Uterus (tissue), 4 donors: ENCODE measurements around the gene FHIT. TPM values are rescaled to one million over a fixed set of nuclear protein-coding genes. Genes with fewer than 3 reads are reported as not detected.
A peak's percentile ranks its signal among the peaks of the same experiment; 100 is the strongest.

Experiments used
- DNase-seq, 2 donors: peaks; one replicate each; pipeline ENCODE4 v3.0.0-alpha.2; 2019 to 2020
- H3K27ac ChIP-seq, 2 donors: fragments of 200-600 bp; sonication (generic); 1 replicate in 1 of 2; 2 replicates in 1 of 2; pipeline ENCODE4 v1.5.1; 2016 to 2018
- H3K27me3 ChIP-seq, 2 donors: fragments of 200-600 bp; sonication (generic); one replicate each; pipeline ENCODE4 v1.5.1; 2018 to 2019; ENCODE audit warnings: control low read depth in 1 of 2
- H3K36me3 ChIP-seq, 2 donors: fragments of 200-600 bp; sonication (generic); one replicate each; pipeline ENCODE4 v1.5.1; 2019; ENCODE audit warnings: control low read depth in 1 of 2
- H3K4me1 ChIP-seq, 2 donors: fragments of 200-600 bp; sonication (generic); one replicate each; pipeline ENCODE4 v1.5.1; 2018 to 2019; ENCODE audit warnings: control low read depth in 1 of 2
- H3K4me3 ChIP-seq, 2 donors: fragments of 200-600 bp; sonication (generic); 1 replicate in 1 of 2; 2 replicates in 1 of 2; pipeline ENCODE4 v1.5.1; 2018 to 2019; ENCODE audit warnings: mild to moderate bottlenecking in 1 of 2
- H3K9me3 ChIP-seq, 2 donors: fragments of 200-600 bp; sonication (generic); one replicate each; pipeline ENCODE4 v1.5.1; 2019; ENCODE audit warnings: control low read depth in 1 of 2
- CTCF ChIP-seq, 4 experiments: fragments of 200-600 bp in 2 of 4; fragments of 450-650 bp in 2 of 4; sonication (generic) in 2 of 4; IDR thresholded peaks; one replicate each; pipeline ENCODE4 v1.5.1; 2016 to 2019; ENCODE audit warnings: antibody characterized with exemption in 4 of 4, mild to moderate bottlenecking in 2 of 4, moderate library complexity in 1 of 4
- POLR2A ChIP-seq, 2 donors: fragments of 450-650 bp; IDR thresholded peaks; one replicate each; pipeline ENCODE4 v1.6.1; 2016; ENCODE audit warnings: antibody characterized with exemption in 2 of 2, mild to moderate bottlenecking in 1 of 2, moderate library complexity in 1 of 2
- intact Hi-C: fragments of 100-400 bp; cut with DNase I; formaldehyde crosslinking; loops from one replicate; pipeline ENCODE4 v1.15.1; 2023; ENCODE audit warnings: low total_unique reads
- total RNA-seq, 4 donors: library from RNA; depleted of rRNA in 3 of 4; stranded (reverse); fragments of >200 nt in 3 of 4; gene quantifications; one replicate each; pipeline versions ENCODE4 v1.1.0 to v1.2.4, GENCODE V29; 2014 to 2023
- donor health status: DM: yes; HTN: yes; CAD: no.

The FHIT gene
- total RNA-seq, 4 donors from 2014 or later = 1.3 to 15.2 (median 7.3) TPM

- H3K9me3 ChIP-seq = no peaks in the 10 kb centered on the region
- no peak overlapping the region for H3K27ac ChIP-seq
- no peaks in the 10 kb centered on the region for H3K27me3 ChIP-seq
- TF ChIP-seq POLR2A (IDR thresholded peaks at IDR 0.05) = no peak
- TF ChIP-seq CTCF (IDR thresholded peaks at IDR 0.05) = no peak
- no peaks in the 10 kb centered on the region for H3K36me3 ChIP-seq
- H3K4me3 ChIP-seq = no peak overlapping the region
- no peak for DNase-seq
- intact Hi-C loops = no loop called here
- H3K4me1 ChIP-seq = no peaks in the 10 kb centered on the region
Observed at GRCh38 chr3:60364475-60364874, 886.8 kb downstream of the FHIT start.

- no peaks in the 10 kb centered on the region for H3K36me3 ChIP-seq
- H3K27me3 ChIP-seq = no peaks in the 10 kb centered on the region
- H3K4me1 ChIP-seq = no peaks in the 10 kb centered on the region
- H3K9me3 ChIP-seq = no peaks in the 10 kb centered on the region
- no peak for DNase-seq
- TF ChIP-seq POLR2A (IDR thresholded peaks at IDR 0.05) (no peak), CTCF (IDR thresholded peaks at IDR 0.05) (no peak)
- no peak overlapping the region for H3K4me3 ChIP-seq
- intact Hi-C loops = no loop called here
- H3K27ac ChIP-seq = no peak overlapping the region
Observed at GRCh38 chr3:60363817-60364216, 887.4 kb downstream of the FHIT start.

- Histone ChIP-seq H3K4me3 (no peak overlapping the region), H3K27me3 (no peaks in the 10 kb centered on the region), H3K9me3 (no peaks in the 10 kb centered on the region), H3K27ac (no peak overlapping the region), H3K36me3 (no peaks in the 10 kb centered on the region), H3K4me1 (no peaks in the 10 kb centered on the region)
- DNase-seq = no peak
- no peak for TF ChIP-seq POLR2A (IDR thresholded peaks at IDR 0.05)
- TF ChIP-seq CTCF (IDR thresholded peaks at IDR 0.05) = no peak
- intact Hi-C loops = no loop called here
Observed at GRCh38 chr3:60355825-60356224, 895.4 kb downstream of the FHIT start.

- no peak overlapping the region for H3K27ac ChIP-seq
- no peaks in the 10 kb centered on the region for H3K4me1 ChIP-seq
- no peaks in the 10 kb centered on the region for H3K9me3 ChIP-seq
- H3K4me3 ChIP-seq = no peak overlapping the region
- intact Hi-C loops = no loop called here
- TF ChIP-seq POLR2A (IDR thresholded peaks at IDR 0.05) (no peak), CTCF (IDR thresholded peaks at IDR 0.05) (no peak)
- DNase-seq = no peak
- no peaks in the 10 kb centered on the region for H3K27me3 ChIP-seq
- no peaks in the 10 kb centered on the region for H3K36me3 ChIP-seq
Observed at GRCh38 chr3:60351481-60351880, 899.8 kb downstream of the FHIT start.

DNA sequence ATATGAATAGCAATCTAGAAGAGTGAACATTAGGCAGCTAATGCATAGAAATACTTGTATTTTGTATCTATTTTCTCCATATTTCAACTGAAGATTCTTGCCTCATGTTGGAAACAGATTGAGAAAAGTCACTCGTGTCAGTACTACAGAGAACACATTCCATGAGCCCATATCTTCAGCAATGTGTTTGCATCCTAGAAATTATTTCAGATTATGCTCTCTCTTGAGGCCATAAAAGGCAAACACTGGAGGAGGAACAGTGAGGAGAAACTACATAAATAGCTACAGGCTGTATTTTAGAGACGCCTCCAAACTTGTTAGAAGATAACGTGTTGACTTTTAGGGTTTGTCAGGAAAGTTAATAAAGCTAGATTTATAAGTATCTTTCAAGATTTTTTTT, 906.9 kb downstream of the FHIT start:
- DNase-seq = no peak
- intact Hi-C loops = no loop called here
- TF ChIP-seq POLR2A (IDR thresholded peaks at IDR 0.05) (no peak), CTCF (IDR thresholded peaks at IDR 0.05) (no peak)
- H3K27ac ChIP-seq = peak overlapping the region in 1 of 2 donors; percentile 45
- H3K27me3 ChIP-seq = no peaks in the 10 kb centered on the region
- no peaks in the 10 kb centered on the region for H3K4me1 ChIP-seq
- H3K9me3 ChIP-seq = no peaks in the 10 kb centered on the region
- H3K36me3 ChIP-seq = no peaks in the 10 kb centered on the region
- no peak overlapping the region for H3K4me3 ChIP-seq
